ENCODE results near the gene CCSER1.
"Not testable (repeated sequence)": the region's sequence is repeated elsewhere in the genome, so short reads cannot be mapped to it uniquely, and the experiment has no call there.

Gene CCSER1

GRCh38 chr4:91064157-91064853 lies 937.1 kb downstream of the CCSER1 start:
- ATAC-seq (replicated peaks) (no peak), DNase-seq (no peak)
- peaks cover 0 to 2% of the 10 kb centered on the region in 2 donors for H3K9me3 Mint-ChIP-seq
- H3K4me1 Mint-ChIP-seq (ENCODE audit: low read depth in 2 of 2) = no peaks in the 10 kb centered on the region
- no peak overlapping the region for H3K27ac Mint-ChIP-seq
- H3K36me3 Mint-ChIP-seq (ENCODE audit: insufficient read depth) = peaks cover 4% of the 10 kb centered on the region
- H3K27me3 Mint-ChIP-seq = no peaks in the 10 kb centered on the region
- no peak overlapping the region for H3K4me3 Mint-ChIP-seq

- DNase-seq = no peak
- Mint-ChIP-seq H3K27ac (no peak overlapping the region), H3K9me3 (no peaks in the 10 kb centered on the region)
Measured at GRCh38 chr4:91065117-91065516, 937.9 kb downstream of the CCSER1 start.

GRCh38 chr4:91070736-91071135 lies 943.5 kb downstream of the CCSER1 start:
- H3K27me3 Mint-ChIP-seq = no peaks in the 10 kb centered on the region
- DNase-seq = no peak
- no peaks in the 10 kb centered on the region for H3K4me1 Mint-ChIP-seq (ENCODE audit: low read depth in 2 of 2)
- no peak for ATAC-seq (replicated peaks)
- no peak overlapping the region for H3K4me3 Mint-ChIP-seq
- peaks cover 0 to 3% of the 10 kb centered on the region in 2 donors for H3K9me3 Mint-ChIP-seq
- H3K36me3 Mint-ChIP-seq (ENCODE audit: insufficient read depth) = peaks cover 4% of the 10 kb centered on the region
- no peak overlapping the region for H3K27ac Mint-ChIP-seq

More at GRCh38 chr4:91065117-91065516, 937.9 kb downstream of the CCSER1 start:
- Mint-ChIP-seq H3K27me3 (no peaks in the 10 kb centered on the region), H3K4me3 (no peak overlapping the region), H3K36me3 (ENCODE audit: insufficient read depth) (peaks cover 4% of the 10 kb centered on the region), H3K4me1 (ENCODE audit: low read depth in 2 of 2) (no peaks in the 10 kb centered on the region)
- no peak for ATAC-seq (replicated peaks)

GRCh38 chr4:91076147-91076546 lies 949.0 kb downstream of the CCSER1 start:
- DNase-seq (no peak), ATAC-seq (replicated peaks) (no peak)
- H3K4me3 Mint-ChIP-seq = no peak overlapping the region
- H3K36me3 Mint-ChIP-seq (ENCODE audit: insufficient read depth) = no peaks in the 10 kb centered on the region
- H3K27ac Mint-ChIP-seq = no peak overlapping the region
- H3K27me3 Mint-ChIP-seq = no peaks in the 10 kb centered on the region
- H3K4me1 Mint-ChIP-seq (ENCODE audit: low read depth in 2 of 2) = no peaks in the 10 kb centered on the region
- H3K9me3 Mint-ChIP-seq = peaks cover 15 to 39% of the 10 kb centered on the region in 2 donors

- Mint-ChIP-seq H3K4me1 (ENCODE audit: low read depth in 2 of 2) (no peaks in the 10 kb centered on the region), H3K27ac (no peak overlapping the region), H3K36me3 (ENCODE audit: insufficient read depth) (no peaks in the 10 kb centered on the region), H3K4me3 (no peak overlapping the region), H3K27me3 (no peaks in the 10 kb centered on the region), H3K9me3 (peaks cover 0 to 7% of the 10 kb centered on the region in 2 donors)
- ATAC-seq (replicated peaks) (no peak), DNase-seq (no peak)
Measured at GRCh38 chr4:91085961-91086360, 958.8 kb downstream of the CCSER1 start.

- DNase-seq (no peak), ATAC-seq (replicated peaks) (no peak)
- Mint-ChIP-seq H3K36me3 (ENCODE audit: insufficient read depth) (no peaks in the 10 kb centered on the region), H3K4me3 (no peak overlapping the region), H3K27ac (no peak overlapping the region), H3K9me3 (peaks cover 0 to 14% of the 10 kb centered on the region in 2 donors), H3K4me1 (ENCODE audit: low read depth in 2 of 2) (no peaks in the 10 kb centered on the region), H3K27me3 (no peaks in the 10 kb centered on the region)
Measured at GRCh38 chr4:91087743-91088142, 960.5 kb downstream of the CCSER1 start.

GRCh38 chr4:91089178-91089577 lies 962.0 kb downstream of the CCSER1 start:
- Mint-ChIP-seq H3K9me3 (peaks cover 2 to 14% of the 10 kb centered on the region in 2 donors), H3K4me1 (ENCODE audit: low read depth in 2 of 2) (no peaks in the 10 kb centered on the region), H3K27ac (no peak overlapping the region), H3K36me3 (ENCODE audit: insufficient read depth) (no peaks in the 10 kb centered on the region), H3K4me3 (no peak overlapping the region), H3K27me3 (no peaks in the 10 kb centered on the region)
- DNase-seq (no peak), ATAC-seq (replicated peaks) (no peak)

GRCh38 chr4:91092398-91092980 lies 965.3 kb downstream of the CCSER1 start:
- H3K4me3 Mint-ChIP-seq = no peak overlapping the region
- H3K27ac Mint-ChIP-seq = no peak overlapping the region
- DNase-seq (no peak), ATAC-seq (replicated peaks) (no peak)
- peaks cover 3 to 14% of the 10 kb centered on the region in 2 donors for H3K9me3 Mint-ChIP-seq
- H3K27me3 Mint-ChIP-seq = no peaks in the 10 kb centered on the region
- H3K4me1 Mint-ChIP-seq (ENCODE audit: low read depth in 2 of 2) = no peaks in the 10 kb centered on the region
- H3K36me3 Mint-ChIP-seq (ENCODE audit: insufficient read depth) = no peaks in the 10 kb centered on the region

GRCh38 chr4:91094220-91094619 lies 967.0 kb downstream of the CCSER1 start:
- H3K9me3 Mint-ChIP-seq = peaks cover 3 to 14% of the 10 kb centered on the region in 2 donors
- not testable (repeated sequence) for H3K27me3 Mint-ChIP-seq; H3K4me3 Mint-ChIP-seq; H3K4me1 Mint-ChIP-seq (ENCODE audit: low read depth in 2 of 2); DNase-seq; H3K27ac Mint-ChIP-seq; H3K36me3 Mint-ChIP-seq (ENCODE audit: insufficient read depth); ATAC-seq (replicated peaks)

GRCh38 chr4:91099666-91100065 lies 972.5 kb downstream of the CCSER1 start:
- ATAC-seq (replicated peaks) = no peak
- no peaks in the 10 kb centered on the region for H3K27me3 Mint-ChIP-seq
- H3K27ac Mint-ChIP-seq = no peak overlapping the region
- no peaks in the 10 kb centered on the region for H3K36me3 Mint-ChIP-seq (ENCODE audit: insufficient read depth)
- no peaks in the 10 kb centered on the region for H3K4me1 Mint-ChIP-seq (ENCODE audit: low read depth in 2 of 2)
- peaks cover 12 to 15% of the 10 kb centered on the region in 2 donors for H3K9me3 Mint-ChIP-seq
- no peak overlapping the region for H3K4me3 Mint-ChIP-seq
- no peak for DNase-seq

- Mint-ChIP-seq H3K27me3 (no peaks in the 10 kb centered on the region), H3K36me3 (ENCODE audit: insufficient read depth) (no peaks in the 10 kb centered on the region), H3K4me3 (no peak overlapping the region), H3K9me3 (peaks cover 0 to 8% of the 10 kb centered on the region in 2 donors), H3K27ac (no peak overlapping the region), H3K4me1 (ENCODE audit: low read depth in 2 of 2) (no peaks in the 10 kb centered on the region)
- ATAC-seq (replicated peaks) (no peak), DNase-seq (no peak)
Measured at GRCh38 chr4:91108751-91109150, 981.6 kb downstream of the CCSER1 start.

- no peaks in the 10 kb centered on the region for H3K27me3 Mint-ChIP-seq
- ATAC-seq (replicated peaks) (no peak), DNase-seq (no peak)
- no peaks in the 10 kb centered on the region for H3K4me1 Mint-ChIP-seq (ENCODE audit: low read depth in 2 of 2)
- H3K4me3 Mint-ChIP-seq = no peak overlapping the region
- H3K27ac Mint-ChIP-seq = no peak overlapping the region
- peaks cover 0 to 5% of the 10 kb centered on the region in 2 donors for H3K9me3 Mint-ChIP-seq
- H3K36me3 Mint-ChIP-seq (ENCODE audit: insufficient read depth) = no peaks in the 10 kb centered on the region
Measured at GRCh38 chr4:91111556-91111955, 984.4 kb downstream of the CCSER1 start.

- DNase-seq (no peak), ATAC-seq (replicated peaks) (no peak)
- H3K36me3 Mint-ChIP-seq (ENCODE audit: insufficient read depth) = no peaks in the 10 kb centered on the region
- no peak overlapping the region for H3K27ac Mint-ChIP-seq
- no peak overlapping the region for H3K4me3 Mint-ChIP-seq
- no peaks in the 10 kb centered on the region for H3K27me3 Mint-ChIP-seq
- H3K4me1 Mint-ChIP-seq (ENCODE audit: low read depth in 2 of 2) = no peaks in the 10 kb centered on the region
- peaks cover 0 to 5% of the 10 kb centered on the region in 2 donors for H3K9me3 Mint-ChIP-seq
Measured at GRCh38 chr4:91113130-91113706, 986.0 kb downstream of the CCSER1 start.

GRCh38 chr4:91114386-91114785 lies 987.2 kb downstream of the CCSER1 start:
- no peak for ATAC-seq (replicated peaks)
- H3K4me1 Mint-ChIP-seq (ENCODE audit: low read depth in 2 of 2) = no peaks in the 10 kb centered on the region
- H3K9me3 Mint-ChIP-seq = peaks cover 0 to 5% of the 10 kb centered on the region in 2 donors
- H3K27ac Mint-ChIP-seq = no peak overlapping the region
- no peaks in the 10 kb centered on the region for H3K27me3 Mint-ChIP-seq
- no peak for DNase-seq
- H3K4me3 Mint-ChIP-seq = no peak overlapping the region
- H3K36me3 Mint-ChIP-seq (ENCODE audit: insufficient read depth) = no peaks in the 10 kb centered on the region

All from effector memory CD8-positive, alpha-beta T cell (primary cell).